SU-DHL-6 (cell line): ENCODE measurements around the gene HCFC1.

Experiments used
- H2AFZ ChIP-seq: fragments of 200-600 bp; sonication (generic); 2 replicates; pipeline ENCODE4 v1.6.1; 2014; ENCODE audit warnings: low read depth, mild to moderate bottlenecking, moderate library complexity, mixed read lengths, antibody characterized with exemption, low read length; ENCODE audit not compliant: severe bottlenecking
- H3F3A ChIP-seq: fragments of 200-600 bp; shearing (Covaris generic); 2 replicates; pipeline ENCODE4 v1.6.0; 2016; ENCODE audit warnings: antibody characterized with exemption, mild to moderate bottlenecking; ENCODE audit not compliant: insufficient read depth
- H3K27ac ChIP-seq: fragments of 200-600 bp; sonication (generic); 2 replicates; pipeline ENCODE4 v1.5.1; 2016; ENCODE audit warnings: low read depth, mild to moderate bottlenecking, low read length, moderate library complexity, mixed read lengths
- H3K27me3 ChIP-seq: fragments of 200-600 bp; sonication (generic), shearing (Covaris generic); 2 replicates; pipeline ENCODE4 v1.6.0; 2014; ENCODE audit warnings: mild to moderate bottlenecking, low read length
- H3K36me3 ChIP-seq: fragments of 200-600 bp; sonication (generic); 2 replicates; pipeline ENCODE4 v1.6.1; 2014; ENCODE audit warnings: mild to moderate bottlenecking, low read length, mixed read lengths
- H3K4me2 ChIP-seq: fragments of 300-600, 200-600 bp; shearing (Covaris generic), sonication (generic); 2 replicates; pipeline ENCODE4 v1.6.0; 2014; ENCODE audit warnings: low read length, low read depth, mild to moderate bottlenecking; ENCODE audit not compliant: poor library complexity, severe bottlenecking
- H3K4me3 ChIP-seq: fragments of 200-600 bp; sonication (generic); 2 replicates; pipeline ENCODE4 v1.5.1; 2014; ENCODE audit warnings: antibody characterized with exemption, low read length, mild to moderate bottlenecking, mixed read lengths; ENCODE audit not compliant: insufficient read depth, poor library complexity, severe bottlenecking
- H3K79me2 ChIP-seq: fragments of 200-600 bp; sonication (generic); 2 replicates; pipeline ENCODE4 v1.6.1; 2014; ENCODE audit warnings: mild to moderate bottlenecking, low read length, moderate library complexity; ENCODE audit not compliant: insufficient read depth
- H3K9ac ChIP-seq: fragments of 200-600 bp; sonication (generic); 2 replicates; pipeline ENCODE4 v1.7.0; 2014; ENCODE audit warnings: mild to moderate bottlenecking, low read length
- H3K9me2 ChIP-seq: fragments of 200-600 bp; sonication (generic); replicated peaks from 2 replicates; pipeline ENCODE4 v1.6.1; 2014; ENCODE audit warnings: low read length; ENCODE audit not compliant: insufficient read depth
- H3K9me3 ChIP-seq: fragments of 200-600 bp; sonication (generic); 2 replicates; pipeline ENCODE4 v1.6.1; 2014; ENCODE audit warnings: low read length, mixed read lengths; ENCODE audit not compliant: insufficient read depth
- H4K20me1 ChIP-seq: fragments of 200-600 bp; sonication (generic); 2 replicates; pipeline ENCODE4 v1.6.1; 2014; ENCODE audit warnings: low read depth, mild to moderate bottlenecking, antibody characterized with exemption, low read length, moderate library complexity, mixed read lengths
- EZH2phosphoT487 ChIP-seq: fragments of 200-600 bp; sonication (generic), shearing (Covaris generic); conservative IDR thresholded peaks from 2 replicates; pipeline ENCODE4 v1.6.1; 2018; ENCODE audit warnings: mild to moderate bottlenecking, antibody characterized with exemption, low read length, moderate library complexity, mixed read lengths
- TF ChIP-seq, protein P1 (sequence below): fragments of 200-600 bp; sonication (generic); IDR thresholded peaks from one replicate; pipeline ENCODE4 v1.5.1; 2017; ENCODE audit warnings: antibody characterized with exemption, mild to moderate bottlenecking, low read length, moderate library complexity; ENCODE audit not compliant: insufficient read depth, poor library complexity, severe bottlenecking

The HCFC1 gene

DNA sequence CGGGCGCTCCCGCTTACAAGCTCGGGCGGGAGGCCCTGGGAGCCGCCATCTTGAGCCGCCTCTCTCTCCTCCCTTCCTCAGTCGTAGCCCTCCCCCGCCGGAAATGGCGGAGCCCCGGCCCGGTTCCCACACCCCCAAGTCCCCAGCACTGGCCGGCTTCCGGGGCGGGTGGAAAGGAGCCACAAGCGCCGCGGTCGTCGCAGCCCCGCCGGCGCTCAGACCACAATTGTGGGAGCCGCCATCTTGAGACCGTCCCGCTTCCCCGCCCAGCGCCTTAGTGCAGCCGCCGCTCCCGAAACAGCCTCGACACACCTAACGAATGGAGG lies 531 bp downstream of the HCFC1 start:
- Histone ChIP-seq H3K27ac (peak overlapping the region; percentile 99), H3K4me3 (peak overlapping the region; percentile 96), H2AFZ (no peak overlapping the region)

DNA sequence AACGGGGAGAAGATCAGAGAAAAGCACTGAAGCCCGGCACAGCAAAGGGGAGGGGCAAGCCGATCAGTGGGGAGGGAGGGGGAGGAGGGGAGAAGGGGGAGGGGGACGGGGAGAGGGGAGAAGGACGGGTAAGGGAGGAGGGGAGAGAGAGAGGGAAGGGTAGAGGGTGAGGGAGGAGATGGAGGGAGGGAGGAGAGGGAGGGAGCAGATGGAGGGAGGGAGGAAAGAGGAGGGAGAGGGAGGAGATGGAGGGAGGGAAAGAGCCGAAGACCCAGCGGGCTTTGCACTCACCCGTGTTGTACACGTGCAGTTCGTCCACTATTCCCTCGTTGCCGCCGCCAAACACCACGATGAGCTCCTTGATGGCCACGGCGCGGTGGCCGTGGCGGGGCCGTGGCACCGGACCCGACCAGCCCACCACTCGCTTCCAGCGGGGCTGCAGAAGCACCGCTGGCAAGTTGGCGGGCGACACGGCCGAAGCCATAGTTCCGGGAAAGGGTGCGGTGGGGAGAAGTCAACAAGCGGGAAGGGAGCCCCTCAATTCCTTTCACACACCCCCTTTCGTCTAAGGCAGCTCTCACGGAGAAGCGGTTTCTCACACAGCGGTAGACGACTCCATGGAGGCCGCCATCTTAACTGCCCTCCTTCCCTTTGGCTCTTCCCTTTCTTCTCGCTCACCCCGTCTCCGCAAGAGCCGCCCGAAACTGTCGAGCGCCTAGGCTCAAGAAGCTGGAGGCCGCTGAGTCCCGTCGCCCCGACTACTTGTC lies 1.1 kb downstream of the HCFC1 start:
- no peak overlapping the region for H2AFZ ChIP-seq
- no peak for TF ChIP-seq EZH2phosphoT487
- TF ChIP-seq, protein P1, sequence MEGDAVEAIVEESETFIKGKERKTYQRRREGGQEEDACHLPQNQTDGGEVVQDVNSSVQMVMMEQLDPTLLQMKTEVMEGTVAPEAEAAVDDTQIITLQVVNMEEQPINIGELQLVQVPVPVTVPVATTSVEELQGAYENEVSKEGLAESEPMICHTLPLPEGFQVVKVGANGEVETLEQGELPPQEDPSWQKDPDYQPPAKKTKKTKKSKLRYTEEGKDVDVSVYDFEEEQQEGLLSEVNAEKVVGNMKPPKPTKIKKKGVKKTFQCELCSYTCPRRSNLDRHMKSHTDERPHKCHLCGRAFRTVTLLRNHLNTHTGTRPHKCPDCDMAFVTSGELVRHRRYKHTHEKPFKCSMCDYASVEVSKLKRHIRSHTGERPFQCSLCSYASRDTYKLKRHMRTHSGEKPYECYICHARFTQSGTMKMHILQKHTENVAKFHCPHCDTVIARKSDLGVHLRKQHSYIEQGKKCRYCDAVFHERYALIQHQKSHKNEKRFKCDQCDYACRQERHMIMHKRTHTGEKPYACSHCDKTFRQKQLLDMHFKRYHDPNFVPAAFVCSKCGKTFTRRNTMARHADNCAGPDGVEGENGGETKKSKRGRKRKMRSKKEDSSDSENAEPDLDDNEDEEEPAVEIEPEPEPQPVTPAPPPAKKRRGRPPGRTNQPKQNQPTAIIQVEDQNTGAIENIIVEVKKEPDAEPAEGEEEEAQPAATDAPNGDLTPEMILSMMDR: no peak
- H3K27ac ChIP-seq: peak overlapping the region; percentile 99
- H3K4me3 ChIP-seq: peak overlapping the region; percentile 96
- H3K79me2 ChIP-seq: peaks cover 59% of the 10 kb centered on the region
- H4K20me1 ChIP-seq: peaks cover 12% of the 10 kb centered on the region
- no peaks in the 10 kb centered on the region for H3K9me3 ChIP-seq
- H3K27me3 ChIP-seq: no peaks in the 10 kb centered on the region
- peak overlapping the region; percentile 96 for H3K4me2 ChIP-seq
- peaks cover 4% of the 10 kb centered on the region; the same call in 1 of the 2 replicates for H3F3A ChIP-seq
- 0 out of 2 replicates have a peak, but pooled peaks cover 4% of the 10 kb centered on the region for H3K36me3 ChIP-seq
- H3K9me2 ChIP-seq: no peaks in the 10 kb centered on the region
- H3K9ac ChIP-seq: peak overlapping the region; percentile 100

More for the DNA sequence above, 531 bp downstream of the HCFC1 start:
- Histone ChIP-seq H3K27me3 (no peaks in the 10 kb centered on the region), H3K79me2 (peaks cover 54% of the 10 kb centered on the region), H3K9ac (peak overlapping the region; percentile 100), H3K9me2 (no peaks in the 10 kb centered on the region), H3K36me3 (0 out of 2 replicates have a peak, but pooled peaks cover 4% of the 10 kb centered on the region), H3K9me3 (no peaks in the 10 kb centered on the region), H4K20me1 (peaks cover 12% of the 10 kb centered on the region), H3K4me2 (peak overlapping the region; percentile 96), H3F3A (peaks cover 4% of the 10 kb centered on the region; the same call in 1 of the 2 replicates)
- no peak for TF ChIP-seq EZH2phosphoT487
- TF ChIP-seq, protein P1: no peak

DNA sequence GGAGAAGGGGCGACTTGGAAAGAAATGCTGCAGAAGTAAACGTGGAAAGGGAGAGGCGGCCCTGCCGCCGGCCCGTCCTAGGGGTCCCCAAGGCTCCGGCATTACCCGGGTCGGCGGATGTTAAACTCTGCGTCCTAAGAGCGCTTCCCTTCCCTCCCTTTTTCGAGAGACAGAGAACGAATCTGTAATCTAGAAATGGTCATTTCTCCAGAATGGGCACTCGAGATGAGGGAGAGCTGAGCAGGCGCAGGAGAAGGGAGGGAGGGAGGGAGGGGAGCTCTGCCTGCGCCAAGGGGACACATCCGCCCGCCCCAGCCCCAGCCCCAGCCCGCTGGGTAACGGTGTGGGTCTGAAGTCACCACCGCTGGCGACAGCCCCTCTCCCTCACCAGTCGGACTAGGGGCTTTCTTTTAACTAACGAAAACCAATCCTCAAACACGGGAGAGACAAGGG lies 1.7 kb downstream of the HCFC1 start:
- no peak for TF ChIP-seq EZH2phosphoT487
- Histone ChIP-seq H3F3A (peaks cover 4% of the 10 kb centered on the region; the same call in 1 of the 2 replicates), H3K9me3 (no peaks in the 10 kb centered on the region), H3K9ac (peak overlapping the region; percentile 100), H3K79me2 (peaks cover 65% of the 10 kb centered on the region), H3K9me2 (no peaks in the 10 kb centered on the region), H2AFZ (no peak overlapping the region), H3K27ac (peak overlapping the region; percentile 99), H3K4me3 (peak overlapping the region; percentile 96), H3K36me3 (0 out of 2 replicates have a peak, but pooled peaks cover 4% of the 10 kb centered on the region), H3K4me2 (peak overlapping the region; percentile 96), H3K27me3 (no peaks in the 10 kb centered on the region), H4K20me1 (peaks cover 14% of the 10 kb centered on the region)
